Uterus (tissue), 2 donors: ENCODE results near the gene MICAL3.

Experiments used
- CTCF ChIP-seq, 4 experiments: fragments of 200-600 bp in 2 of 4; fragments of 450-650 bp in 2 of 4; sonication (generic) in 2 of 4; IDR thresholded peaks; one replicate each; pipeline ENCODE4 v1.5.1; 2016 to 2019; ENCODE audit warnings: antibody characterized with exemption in 4 of 4, mild to moderate bottlenecking in 2 of 4, moderate library complexity in 1 of 4
- POLR2A ChIP-seq, 2 donors: fragments of 450-650 bp; IDR thresholded peaks; one replicate each; pipeline ENCODE4 v1.6.1; 2016; ENCODE audit warnings: antibody characterized with exemption in 2 of 2, mild to moderate bottlenecking in 1 of 2, moderate library complexity in 1 of 2

- TF ChIP-seq CTCF (IDR thresholded peaks at IDR 0.05) (no peak), POLR2A (IDR thresholded peaks at IDR 0.05) (no peak)
Observed at GRCh38 chr22:17929909-17930308, 94.5 kb downstream of the MICAL3 start.
